GM19240 (cell line): ENCODE results near the gene TNS1.
"Not testable (repeated sequence)": the region's sequence is repeated elsewhere in the genome, so short reads cannot be mapped to it uniquely, and the experiment has no call there.

Experiments used
- DNase-seq: peaks from one replicate; pipeline ENCODE4 v3.0.0; 2011; ENCODE audit warnings: low spot score; ENCODE audit not compliant: insufficient read length

TNS1 gene

GRCh38 chr2:218002845-218003180 is at the start of gene TNS1:
Gene TNS1, minus strand, starts transcription at chr2:218002995. Its CDS starts 123 bp downstream, at chr2:218002872.
- DNase-seq = no peak

DNA sequence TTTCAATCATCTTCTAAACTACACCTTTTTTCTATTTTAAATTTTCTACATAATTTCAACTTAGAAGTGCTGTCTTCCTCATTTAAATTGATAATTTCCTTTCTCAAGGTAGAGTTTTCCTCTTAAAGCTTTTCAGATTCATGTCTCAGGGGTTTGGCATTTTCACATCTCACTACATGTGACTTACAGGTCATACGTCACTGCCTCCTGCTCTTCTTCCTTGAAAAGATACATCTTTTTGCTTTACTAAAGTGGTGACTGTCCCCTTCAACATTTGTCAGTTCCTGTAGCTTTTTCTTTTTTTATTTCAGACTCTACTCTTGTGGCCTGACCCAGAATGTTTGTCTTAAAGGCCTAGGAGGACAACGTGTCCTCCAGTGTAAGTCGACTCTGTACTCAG is 49.1 kb upstream of the TNS1 start:
- DNase-seq = no peak

DNA sequence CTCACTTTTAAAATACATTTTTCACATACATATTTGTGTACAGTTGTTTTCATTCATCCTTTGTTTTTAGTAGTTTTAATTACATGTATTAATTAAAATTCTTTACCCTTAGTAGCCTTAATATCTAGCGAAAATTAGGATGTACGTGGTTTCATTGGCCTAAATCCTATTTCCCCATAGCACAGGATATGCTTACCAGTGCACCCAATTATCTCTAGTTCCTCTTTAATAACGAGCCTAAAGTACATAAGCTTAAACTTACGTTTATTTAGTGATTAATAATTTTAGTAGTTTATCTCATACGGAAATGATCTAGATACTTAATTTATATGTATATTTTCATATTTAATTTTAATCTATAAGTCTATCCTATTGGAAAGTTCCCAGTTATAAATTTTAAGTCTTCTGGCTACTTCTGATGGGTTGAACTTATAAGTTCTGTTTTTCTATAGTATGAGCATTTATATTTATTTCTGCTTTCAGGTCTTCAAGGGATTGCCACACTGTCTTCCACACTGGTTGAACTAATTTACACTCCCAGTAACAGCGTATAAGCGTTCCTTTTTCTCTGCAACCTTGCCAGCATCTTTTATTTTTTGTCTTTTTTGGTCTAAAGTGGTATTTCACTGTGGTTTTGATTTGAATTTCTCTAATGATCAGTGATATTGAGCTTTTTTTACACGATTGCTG is 44.9 kb upstream of the TNS1 start:
- no peak for DNase-seq

DNA sequence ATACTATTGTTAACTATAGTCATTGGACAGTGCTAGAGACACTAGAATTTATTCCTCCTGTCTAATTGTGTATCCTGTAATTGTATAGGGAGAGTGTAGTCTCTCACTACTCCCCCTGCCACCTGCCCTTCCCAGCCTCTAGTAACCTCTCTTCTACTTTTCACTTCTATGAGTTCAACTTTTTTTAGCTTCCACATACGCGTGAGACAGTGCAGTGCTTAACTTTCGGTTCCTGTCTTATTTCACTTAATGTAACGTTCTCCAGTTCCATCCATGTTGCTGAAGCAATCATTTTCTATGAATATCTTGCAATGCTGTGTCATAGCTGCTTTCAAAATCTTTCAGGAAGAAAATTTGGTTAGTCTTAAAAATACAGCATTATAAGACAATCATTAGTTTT is 43.4 kb upstream of the TNS1 start:
- DNase-seq = no peak

DNA sequence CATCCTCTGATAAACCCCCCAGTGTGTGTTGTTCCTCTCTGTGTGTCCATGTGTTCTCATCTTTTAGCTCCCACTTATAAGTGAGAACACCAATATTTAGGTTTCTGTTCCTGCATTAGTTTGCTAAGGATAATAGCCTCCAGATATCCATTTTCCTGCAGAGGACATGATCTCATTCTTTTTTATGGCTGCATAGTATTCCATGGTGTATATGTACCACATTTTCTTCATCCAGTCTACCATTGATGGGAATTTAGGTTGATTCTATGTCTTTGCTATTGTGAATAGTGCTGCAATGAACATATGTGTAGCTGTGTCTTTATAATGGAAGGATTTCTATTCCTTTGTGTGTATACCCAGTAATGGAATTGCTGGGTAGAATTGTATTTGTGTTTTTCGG is 41.8 kb upstream of the TNS1 start:
- DNase-seq = not testable (repeated sequence)

DNA sequence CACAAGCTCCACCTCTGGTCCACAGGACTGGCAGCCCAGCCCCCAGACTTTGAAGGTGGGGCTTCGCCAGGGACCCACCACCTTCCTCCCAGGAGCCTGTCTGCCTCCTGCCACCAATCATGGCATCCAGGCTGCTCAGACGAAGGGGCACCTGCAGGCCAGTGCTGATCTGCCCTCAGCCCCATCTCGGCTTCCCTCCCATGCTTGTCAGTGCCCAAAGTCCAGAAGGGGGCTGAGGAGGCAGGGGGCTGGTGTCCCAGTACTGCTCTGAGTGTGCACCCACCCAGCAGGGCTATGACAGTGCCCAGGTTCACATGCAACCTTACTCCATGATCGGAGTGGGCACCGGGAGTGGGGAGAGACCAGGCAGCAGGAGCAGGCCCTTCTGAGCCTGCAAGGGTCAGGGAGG is 40.9 kb upstream of the TNS1 start:
- no peak for DNase-seq

- DNase-seq = no peak
Observed at GRCh38 chr2:218043100-218043499, 40.3 kb upstream of the TNS1 start.

DNA sequence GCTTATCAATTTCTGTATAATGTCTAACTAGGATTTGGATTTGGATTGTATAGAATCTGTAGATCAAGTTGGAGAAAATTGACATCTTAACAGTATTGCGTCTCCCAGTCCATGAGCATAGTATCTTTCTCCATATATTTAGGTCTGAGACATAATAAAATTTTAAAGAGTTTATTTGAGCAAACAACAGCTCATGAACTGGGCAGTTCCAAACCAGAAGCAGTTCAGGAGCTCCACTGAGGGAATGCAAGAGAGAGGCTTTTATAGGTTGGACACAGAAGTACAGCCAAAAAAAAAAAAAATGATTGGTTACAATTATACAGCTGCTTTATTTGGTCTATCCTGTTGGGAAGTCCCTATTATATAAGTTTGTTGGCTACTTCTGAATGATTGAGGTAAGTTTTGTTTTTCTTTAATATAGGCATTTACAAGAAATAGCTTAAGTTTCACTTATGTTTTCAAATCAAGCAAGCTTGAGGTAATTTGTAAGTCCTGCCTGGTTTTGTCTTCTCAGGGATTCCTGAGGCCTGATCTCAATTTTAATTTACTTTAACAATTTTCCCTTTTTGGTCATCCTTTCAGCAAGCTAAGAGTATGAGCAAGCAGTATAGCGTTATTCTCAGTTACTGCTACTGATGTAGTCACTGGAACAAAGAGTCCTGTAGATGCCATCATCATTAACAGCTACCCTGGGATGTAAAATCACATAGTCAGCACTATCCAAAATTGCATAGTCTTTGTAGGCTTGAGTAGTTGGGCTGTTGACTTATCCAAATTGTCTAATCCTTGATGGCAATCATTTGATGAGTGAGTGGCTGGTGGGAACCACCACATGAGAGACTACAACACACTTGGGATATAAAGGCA is 38.7 kb upstream of the TNS1 start:
- no peak for DNase-seq

DNA sequence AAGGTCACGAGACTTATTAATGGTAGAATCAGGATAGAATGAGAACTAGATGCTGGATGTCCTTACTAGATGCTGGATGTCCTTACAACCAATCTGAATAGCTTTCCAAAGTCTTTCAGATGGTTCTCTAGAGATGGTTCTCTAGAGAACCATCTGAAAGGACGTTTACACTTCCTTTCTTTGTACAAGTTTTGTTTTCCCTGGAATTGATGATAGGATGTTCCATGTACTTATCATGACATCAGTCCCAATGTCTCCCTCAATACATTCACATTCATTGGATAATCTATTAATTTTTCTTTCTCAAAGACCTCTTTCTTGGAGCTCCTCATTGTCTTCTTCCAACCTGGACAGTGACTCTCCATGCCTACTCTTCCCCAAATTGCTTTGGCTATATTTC is 38.1 kb upstream of the TNS1 start:
- no peak for DNase-seq

- DNase-seq = no peak
Observed at GRCh38 chr2:218039171-218039570, 36.4 kb upstream of the TNS1 start.

GRCh38 chr2:218036371-218036770 is 33.6 kb upstream of the TNS1 start:
- DNase-seq = no peak

- no peak for DNase-seq
Observed at GRCh38 chr2:218035463-218036100, 32.8 kb upstream of the TNS1 start.

- not testable (repeated sequence) for DNase-seq
Observed at GRCh38 chr2:218034497-218035213, 31.9 kb upstream of the TNS1 start.

DNA sequence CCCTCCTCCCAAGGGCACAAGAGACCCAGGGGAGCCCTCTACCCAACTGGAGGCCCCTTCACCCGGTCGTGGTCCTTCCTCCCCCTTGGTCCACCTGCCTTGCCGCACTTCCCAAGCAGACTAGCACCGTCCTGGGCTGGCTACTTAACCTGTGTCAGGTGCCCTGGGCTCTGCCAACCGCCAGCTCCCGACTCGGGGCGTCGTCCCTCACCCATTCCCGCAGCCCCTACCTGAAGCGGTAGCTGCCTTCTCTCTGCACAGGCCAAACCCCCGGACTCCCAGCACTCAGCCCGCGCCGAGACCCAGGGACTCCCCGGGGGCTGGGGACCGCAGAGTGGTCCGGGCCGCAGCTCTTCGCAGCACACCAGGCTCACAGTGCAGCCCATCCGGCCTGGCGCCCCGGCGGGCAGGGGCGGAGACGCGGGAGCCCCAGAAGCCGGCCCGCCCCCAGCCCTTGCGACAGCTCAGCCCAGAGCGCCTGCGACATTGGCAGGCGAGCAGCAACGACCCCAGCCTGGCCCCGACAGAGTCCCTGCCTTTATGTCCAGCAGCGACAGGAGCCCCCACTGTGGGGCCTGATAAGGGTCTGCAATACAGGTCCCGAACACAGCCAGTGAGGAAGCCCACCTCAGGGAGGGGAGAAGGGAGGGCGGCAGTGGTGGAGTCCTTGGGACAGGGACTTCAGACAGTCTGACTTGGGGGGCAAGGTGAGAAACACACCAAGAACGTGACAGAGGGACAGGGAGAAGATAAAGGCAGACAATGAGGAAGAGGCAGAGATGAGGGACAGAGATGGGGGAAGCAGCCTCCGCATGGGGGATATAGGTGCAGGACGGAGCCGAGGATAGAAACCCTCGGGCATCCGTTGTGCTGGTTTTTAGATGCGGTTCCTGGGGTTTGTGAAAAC is 31.0 kb upstream of the TNS1 start:
- DNase-seq = no peak

GRCh38 chr2:218033208-218033589 is 30.4 kb upstream of the TNS1 start:
- DNase-seq = no peak

DNA sequence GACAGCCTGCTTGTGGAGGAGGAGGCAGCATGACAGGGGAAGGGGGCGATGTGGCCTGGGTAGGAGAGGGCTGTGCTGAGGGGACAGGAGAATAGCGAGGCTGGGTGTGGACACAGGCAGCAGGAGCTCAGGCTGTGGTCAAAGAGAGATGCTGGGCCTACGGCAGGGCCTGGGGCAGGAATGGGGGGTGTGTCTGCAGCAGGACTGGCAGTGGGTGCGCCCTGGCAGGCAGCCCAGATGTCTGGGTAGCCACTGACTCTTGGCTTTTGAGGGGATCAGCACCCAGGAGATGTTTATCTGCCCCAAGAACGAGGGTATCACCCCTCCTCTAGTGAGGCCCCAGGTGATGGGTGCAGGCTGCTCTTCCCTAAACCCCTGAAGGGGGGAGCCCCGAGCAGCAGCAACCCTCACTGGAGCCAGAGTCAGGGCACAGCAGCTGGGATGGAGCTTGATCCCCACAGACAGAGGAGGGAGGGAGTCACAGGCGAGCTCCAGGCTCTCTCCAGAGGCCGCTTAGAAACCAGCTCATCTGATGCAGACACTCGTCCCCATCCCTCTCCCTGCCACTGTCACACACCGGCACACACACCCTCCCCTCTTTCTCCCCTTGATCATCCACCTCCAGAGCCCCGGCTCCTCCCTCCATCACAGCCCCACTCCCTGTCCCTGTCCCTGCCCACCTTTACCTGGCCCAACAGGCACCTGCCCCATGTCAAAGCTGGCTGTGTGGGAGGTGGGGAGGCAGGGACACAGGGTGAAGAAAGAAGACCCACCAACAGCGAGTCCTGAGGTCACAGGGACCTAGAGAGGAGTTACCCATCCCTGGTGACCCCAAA is 29.8 kb upstream of the TNS1 start:
- no peak for DNase-seq

DNA sequence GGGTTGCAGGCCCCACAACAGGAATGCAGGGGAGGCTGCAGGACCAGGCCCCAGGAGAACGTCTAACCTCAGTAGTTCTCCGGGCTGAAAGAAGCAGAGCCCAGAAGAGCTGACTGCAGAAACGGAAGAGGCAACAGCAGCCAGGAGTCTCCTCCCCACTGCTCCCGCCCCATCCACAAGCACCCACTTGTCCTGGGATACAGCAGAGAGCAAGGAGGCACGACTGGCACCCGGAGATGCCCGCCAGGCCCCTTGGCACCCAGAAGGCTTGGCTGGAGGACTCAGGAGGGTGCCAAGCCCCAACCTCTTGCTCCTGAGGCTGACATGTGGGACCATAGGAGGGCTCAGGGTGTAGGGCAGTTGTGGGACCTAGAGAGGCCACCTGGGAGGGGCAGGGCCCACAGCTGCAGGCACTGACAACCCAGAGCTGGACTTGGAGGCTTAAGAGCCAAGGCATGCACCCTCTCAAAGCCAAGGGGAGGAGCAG is 29.0 kb upstream of the TNS1 start:
- DNase-seq = no peak

DNA sequence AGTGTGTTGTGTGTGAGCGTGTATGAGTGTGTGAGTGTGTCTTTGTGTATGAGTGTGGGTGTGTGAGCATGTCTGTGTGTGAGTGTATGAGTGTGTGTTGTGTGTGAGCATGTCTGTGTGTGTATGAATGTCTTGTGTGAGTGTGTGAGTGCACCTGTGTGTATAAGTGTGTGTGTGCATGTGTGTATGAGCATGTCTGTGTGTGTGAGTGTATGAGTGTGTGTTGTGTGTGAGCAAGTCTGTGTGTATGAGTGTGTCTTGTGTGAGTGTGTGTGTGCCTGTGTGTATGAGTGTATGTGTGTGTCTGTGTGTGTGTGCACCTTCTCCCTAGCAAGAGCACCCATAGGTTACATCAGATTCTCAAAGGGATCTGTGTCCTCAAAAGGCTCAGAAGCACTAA is 28.5 kb upstream of the TNS1 start:
- no peak for DNase-seq

- DNase-seq = no peak
Observed at GRCh38 chr2:218030409-218031195, 27.8 kb upstream of the TNS1 start.
